Muscle of leg (tissue), 11 donors: ENCODE measurements around the gene DDX51. TPM values are rescaled to one million over a fixed set of nuclear protein-coding genes. Genes with fewer than 3 reads are reported as not detected.

Experiments used
- DNase-seq: peaks from one replicate; pipeline ENCODE4 v3.0.0; 2013
- H3K27ac ChIP-seq: one replicate; pipeline ENCODE4 v1.5.1; 2013; ENCODE audit warnings: mild to moderate bottlenecking, low read length, control low read depth
- H3K27me3 ChIP-seq: one replicate; pipeline ENCODE4 v1.6.1; 2013; ENCODE audit warnings: low read length; ENCODE audit not compliant: control insufficient read depth, insufficient read depth
- H3K36me3 ChIP-seq: one replicate; pipeline ENCODE4 v1.6.1; 2013; ENCODE audit warnings: low read length; ENCODE audit not compliant: control insufficient read depth, insufficient read depth
- H3K4me1 ChIP-seq: one replicate; pipeline ENCODE4 v1.6.1; 2013; ENCODE audit warnings: low read length; ENCODE audit not compliant: control insufficient read depth, insufficient read depth
- H3K4me3 ChIP-seq: one replicate; pipeline ENCODE4 v1.5.1; 2013; ENCODE audit warnings: low read length, control low read depth
- H3K9me3 ChIP-seq: replicated peaks from 2 replicates; pipeline ENCODE4 v1.6.1; 2013; ENCODE audit warnings: low read depth, low read length; ENCODE audit not compliant: control insufficient read depth
- WGBS: methylation state at CpG from one replicate; pipeline ENCODE4 v1.1.5; 2013; ENCODE audit warnings: missing lambda C conversion rate; ENCODE audit not compliant: insufficient coverage; 5-methylcytosine and 5-hydroxymethylcytosine counted together
- polyA plus RNA-seq, 8 donors: library from polyadenylated mRNA; unstranded; fragments of 120-200 nt; gene quantifications; one replicate each; pipeline versions ENCODE4 v1.2.1 to v1.2.3, GENCODE V29; 2013; ENCODE audit warnings: inconsistent platforms in 1 of 8, low replicate concordance in 1 of 8; ENCODE audit not compliant: insufficient read length in 8 of 8, insufficient read depth in 1 of 8
- total RNA-seq: library from RNA; stranded (reverse); fragments of 120-200 nt; gene quantifications from one replicate; pipeline ENCODE4 v1.2.4, GENCODE V29; 2013

DDX51 gene
- total and polyA plus RNA-seq, 9 donors: 5.7 to 18.0 (median 14.3) TPM

DNA sequence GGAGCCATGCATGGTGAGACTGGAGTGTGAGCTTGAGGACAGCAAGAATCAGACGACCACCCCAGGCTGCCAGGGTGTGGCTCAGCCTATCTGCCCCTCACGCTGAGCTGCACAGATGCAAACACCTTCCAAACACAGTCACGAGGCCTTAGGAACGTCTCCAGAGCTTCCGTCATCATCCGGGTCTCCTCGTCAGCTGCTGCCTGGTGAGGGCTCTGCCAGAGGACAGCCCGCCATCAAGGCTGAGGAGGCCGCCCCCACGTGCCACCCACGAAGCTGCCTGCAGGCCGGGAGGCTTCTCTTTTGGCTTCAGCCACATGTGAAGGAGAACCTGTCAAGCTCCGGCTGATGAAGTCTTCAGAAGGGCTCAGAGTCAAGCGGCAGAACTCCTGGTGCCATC is 13.4 kb downstream of the DDX51 start:
- peaks cover 6% of the 10 kb centered on the region for H3K9me3 ChIP-seq
- no peaks in the 10 kb centered on the region for H3K4me1 ChIP-seq
- H3K4me3 ChIP-seq: no peak overlapping the region
- WGBS: 81% methylated on average over 14 of the region's 14 CpGs
- no peak for DNase-seq
- no peak overlapping the region for H3K27ac ChIP-seq
- peaks cover 19% of the 10 kb centered on the region for H3K36me3 ChIP-seq
- no peaks in the 10 kb centered on the region for H3K27me3 ChIP-seq

GRCh38 chr12:132129007-132129406 is 15.1 kb downstream of the DDX51 start:
- H3K36me3 ChIP-seq: peaks cover 27% of the 10 kb centered on the region
- DNase-seq: no peak
- no peak overlapping the region for H3K27ac ChIP-seq
- peaks cover 6% of the 10 kb centered on the region for H3K9me3 ChIP-seq
- no peaks in the 10 kb centered on the region for H3K4me1 ChIP-seq
- no peaks in the 10 kb centered on the region for H3K27me3 ChIP-seq
- H3K4me3 ChIP-seq: no peak overlapping the region
- 100% methylated on average over 1 of the region's 3 CpGs for WGBS

GRCh38 chr12:132127041-132127440 is 17.1 kb downstream of the DDX51 start:
- no peak for DNase-seq
- WGBS: 83% methylated on average over 3 of the region's 8 CpGs
- peaks cover 6% of the 10 kb centered on the region for H3K9me3 ChIP-seq
- H3K4me1 ChIP-seq: no peaks in the 10 kb centered on the region
- no peaks in the 10 kb centered on the region for H3K27me3 ChIP-seq
- peaks cover 30% of the 10 kb centered on the region for H3K36me3 ChIP-seq
- no peak overlapping the region for H3K27ac ChIP-seq
- no peak overlapping the region for H3K4me3 ChIP-seq

DNA sequence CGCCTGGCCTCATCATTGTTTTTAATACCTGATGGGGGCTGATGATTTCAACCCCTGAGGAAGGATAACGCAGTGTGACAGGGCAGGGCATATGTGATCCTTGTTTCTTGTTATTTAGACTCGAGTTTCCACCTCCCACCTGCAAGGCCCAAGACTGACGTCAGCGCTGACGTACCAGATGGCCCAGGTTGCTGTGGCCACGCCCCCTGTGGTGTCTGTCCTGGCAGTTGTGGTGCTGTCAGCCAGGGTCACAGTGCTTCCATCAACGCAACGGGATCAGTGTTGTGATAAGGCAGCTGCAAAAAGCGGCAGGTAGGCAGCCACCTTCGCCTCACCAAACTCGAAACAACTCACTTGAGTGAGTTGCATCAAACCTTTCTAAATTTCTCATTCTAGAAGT is 18.4 kb downstream of the DDX51 start:
- Histone ChIP-seq H3K27me3 (no peaks in the 10 kb centered on the region), H3K27ac (no peak overlapping the region), H3K9me3 (peaks cover 6% of the 10 kb centered on the region), H3K4me3 (no peak overlapping the region), H3K4me1 (no peaks in the 10 kb centered on the region), H3K36me3 (peaks cover 37% of the 10 kb centered on the region)
- DNase-seq: no peak
- WGBS: 96% methylated on average over 6 of the region's 12 CpGs

DNA sequence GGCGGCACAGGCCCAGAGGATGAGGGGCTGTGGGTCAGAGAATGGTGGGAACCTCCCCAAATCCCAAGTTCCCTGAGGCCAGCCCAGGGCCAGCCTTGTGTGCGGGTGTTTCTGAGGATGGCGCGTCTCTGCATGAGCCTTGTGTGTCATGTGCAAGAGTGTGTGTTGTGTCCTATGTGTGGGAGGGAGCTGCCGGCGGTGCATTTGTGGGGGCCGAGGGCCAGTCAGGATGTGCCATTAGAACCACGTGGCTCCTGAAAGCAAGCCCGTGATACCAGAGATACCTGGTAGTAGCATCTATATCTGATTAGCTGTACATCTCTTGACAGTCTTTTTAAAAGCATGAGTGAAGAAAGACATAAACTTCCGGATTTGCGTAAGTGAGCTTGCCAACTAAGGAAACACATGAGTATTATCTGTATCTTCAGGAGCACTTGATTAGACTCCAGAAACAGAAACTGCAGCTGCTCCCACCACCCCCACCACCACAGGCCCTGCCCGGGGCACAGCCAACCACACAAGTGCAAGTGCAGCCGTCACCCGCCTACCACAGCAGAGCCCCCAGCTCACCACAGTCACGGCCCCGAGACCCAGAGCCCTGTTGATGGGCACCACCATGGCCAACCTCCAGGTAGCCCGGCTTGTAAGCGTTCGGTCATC is 19.2 kb downstream of the DDX51 start:
- DNase-seq: no peak
- Histone ChIP-seq H3K27ac (no peak overlapping the region), H3K4me3 (no peak overlapping the region), H3K4me1 (no peaks in the 10 kb centered on the region), H3K9me3 (peaks cover 6% of the 10 kb centered on the region), H3K36me3 (peaks cover 41% of the 10 kb centered on the region), H3K27me3 (no peaks in the 10 kb centered on the region)
- WGBS: 98% methylated on average over 13 of the region's 19 CpGs

DNA sequence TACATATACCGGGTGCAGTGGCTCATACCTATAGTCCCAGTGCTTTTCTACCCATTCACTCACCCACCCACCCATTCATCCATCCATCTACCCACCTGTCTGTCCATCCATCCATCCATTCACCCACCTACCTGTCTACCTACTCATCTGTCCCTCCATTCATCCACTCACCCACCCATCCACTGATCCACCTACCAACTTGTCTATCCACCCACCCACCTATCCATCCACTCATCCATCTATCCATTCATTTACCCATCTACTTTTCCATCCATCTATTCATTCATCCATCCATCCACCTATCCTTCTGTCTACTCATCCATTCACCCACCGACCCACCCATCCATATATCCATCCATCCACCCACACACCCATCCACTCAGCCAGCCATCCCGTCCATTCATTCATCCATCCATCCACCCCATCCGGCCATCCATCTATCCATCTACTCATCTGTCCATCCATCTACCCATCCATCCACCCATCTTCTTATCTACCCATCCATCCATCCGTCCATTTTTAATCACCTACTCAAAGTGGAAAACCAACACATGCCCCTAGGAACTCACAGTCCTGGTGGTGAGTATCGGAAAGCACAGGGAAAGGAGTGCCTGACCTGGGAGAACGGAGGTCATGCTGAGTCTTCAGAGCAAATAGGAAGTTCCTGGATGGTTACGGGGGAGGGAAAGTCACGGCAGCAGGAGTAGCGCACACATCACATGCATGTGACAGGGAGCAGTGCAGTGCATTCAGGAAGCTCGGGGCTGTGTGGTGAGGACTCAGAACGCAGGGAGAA is 20.0 kb downstream of the DDX51 start:
- peaks cover 41% of the 10 kb centered on the region for H3K36me3 ChIP-seq
- peaks cover 6% of the 10 kb centered on the region for H3K9me3 ChIP-seq
- DNase-seq: no peak
- no peaks in the 10 kb centered on the region for H3K4me1 ChIP-seq
- H3K27me3 ChIP-seq: no peaks in the 10 kb centered on the region
- WGBS: 98% methylated on average over 11 of the region's 12 CpGs
- no peak overlapping the region for H3K4me3 ChIP-seq
- H3K27ac ChIP-seq: no peak overlapping the region

DNA sequence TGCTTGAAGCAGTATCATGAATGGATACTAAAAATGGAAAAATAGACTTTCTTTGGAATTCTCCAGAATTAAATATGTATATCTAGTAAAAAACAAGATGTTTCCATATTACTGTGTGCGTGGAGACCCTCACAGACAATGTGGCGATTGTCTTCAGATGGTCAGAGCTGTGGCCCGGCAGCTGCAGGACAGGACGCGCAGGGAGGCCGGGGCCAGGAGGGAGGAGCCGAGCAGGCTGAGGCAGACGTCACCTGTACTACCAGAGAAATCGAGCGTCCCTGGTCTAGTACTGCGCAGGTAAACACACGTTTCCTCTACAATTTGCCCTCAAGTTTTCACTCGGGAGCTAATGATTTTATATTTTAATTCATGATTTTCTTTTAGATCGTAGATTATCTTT is 22.8 kb downstream of the DDX51 start:
- no peaks in the 10 kb centered on the region for H3K4me1 ChIP-seq
- DNase-seq: no peak
- 86% methylated on average over 8 of the region's 14 CpGs for WGBS
- no peaks in the 10 kb centered on the region for H3K27me3 ChIP-seq
- H3K27ac ChIP-seq: no peak overlapping the region
- peaks cover 29% of the 10 kb centered on the region for H3K36me3 ChIP-seq
- no peaks in the 10 kb centered on the region for H3K9me3 ChIP-seq
- H3K4me3 ChIP-seq: no peak overlapping the region

- peaks cover 33% of the 10 kb centered on the region for H3K36me3 ChIP-seq
- WGBS: 85% methylated on average over 22 of the region's 22 CpGs
These were observed 25.2 kb downstream of the DDX51 start for GRCh38 chr12:132118876-132119275.

GRCh38 chr12:132117558-132117875 is 26.6 kb downstream of the DDX51 start:
- Histone ChIP-seq H3K4me3 (no peak overlapping the region), H3K36me3 (peaks cover 35% of the 10 kb centered on the region), H3K4me1 (no peaks in the 10 kb centered on the region), H3K27ac (no peak overlapping the region), H3K27me3 (no peaks in the 10 kb centered on the region), H3K9me3 (no peaks in the 10 kb centered on the region)
- no peak for DNase-seq
- 83% methylated on average over 5 of the region's 10 CpGs for WGBS

More at GRCh38 chr12:132118876-132119275, 25.2 kb downstream of the DDX51 start:
- no peak overlapping the region for H3K27ac ChIP-seq
- H3K4me3 ChIP-seq: no peak overlapping the region
- no peaks in the 10 kb centered on the region for H3K27me3 ChIP-seq
- DNase-seq: no peak
- H3K4me1 ChIP-seq: no peaks in the 10 kb centered on the region
- no peaks in the 10 kb centered on the region for H3K9me3 ChIP-seq

GRCh38 chr12:132116709-132117557 is 27.2 kb downstream of the DDX51 start:
- Histone ChIP-seq H3K9me3 (no peaks in the 10 kb centered on the region), H3K36me3 (peaks cover 31% of the 10 kb centered on the region), H3K27me3 (no peaks in the 10 kb centered on the region), H3K4me3 (no peak overlapping the region), H3K4me1 (no peaks in the 10 kb centered on the region), H3K27ac (no peak overlapping the region)
- DNase-seq: no peak
- WGBS: 96% methylated on average over 58 of the region's 58 CpGs
